Heart right ventricle (tissue), 16 donors: ENCODE data around the gene SPIN1. TPM values are rescaled to one million over a fixed set of nuclear protein-coding genes. Genes with fewer than 3 reads are reported as not detected.
"Not testable (repeated sequence)": the region's sequence is repeated elsewhere in the genome, so short reads cannot be mapped to it uniquely, and the experiment has no call there.

Source experiments
- ATAC-seq, 8 donors: fragments of 200-7000 bp; cut with Tn5 transposase; one replicate each; pipeline ENCODE4 v1.9.1; 2020; ENCODE audit warnings: mild to moderate bottlenecking in 8 of 8, moderate library complexity in 8 of 8, moderate number of reproducible peaks in 1 of 8
- DNase-seq, 2 donors: peaks; one replicate each; pipeline ENCODE4 v3.0.0-alpha.2; 2020
- H3K27ac ChIP-seq, 10 donors: fragments of 200-600 bp; sonication (generic) in 2 of 10; one replicate each; pipeline versions ENCODE4 v1.5.0 to v1.8.0; 2020 to 2022; ENCODE audit warnings: mild to moderate bottlenecking in 3 of 10
- H3K27me3 ChIP-seq, 7 donors: fragments of 200-600 bp; one replicate each; pipeline ENCODE4 v1.8.0; 2021 to 2022; ENCODE audit warnings: mild to moderate bottlenecking in 2 of 7
- H3K36me3 ChIP-seq, 9 donors: fragments of 200-600 bp; sonication (generic) in 1 of 9; one replicate each; pipeline versions ENCODE4 v1.5.0 to v1.8.0; 2020 to 2022; ENCODE audit warnings: mild to moderate bottlenecking in 2 of 9
- H3K4me1 ChIP-seq, 9 donors: fragments of 200-600 bp; sonication (generic) in 1 of 9; one replicate each; pipeline versions ENCODE4 v1.5.0 to v1.8.0; 2020 to 2022; ENCODE audit warnings: mild to moderate bottlenecking in 4 of 9
- H3K4me3 ChIP-seq, 10 donors: fragments of 200-600 bp; sonication (generic) in 2 of 10; one replicate each; pipeline versions ENCODE4 v1.5.0 to v1.8.0; 2020 to 2022; ENCODE audit warnings: mild to moderate bottlenecking in 7 of 10, moderate library complexity in 2 of 10
- H3K9me3 ChIP-seq, 11 donors: fragments of 200-600 bp in 10 of 11; sonication (generic) in 2 of 11; one replicate each; pipeline versions ENCODE4 v1.5.0 to v1.8.0; 2013 to 2022; ENCODE audit warnings: mild to moderate bottlenecking in 2 of 11, control low read depth in 1 of 11, moderate library complexity in 1 of 11
- CTCF ChIP-seq, 9 donors: fragments of 200-600 bp; sonication (generic) in 2 of 9; IDR thresholded peaks; one replicate each; pipeline versions ENCODE4 v1.5.0 to v1.8.0; 2021 to 2022; ENCODE audit warnings: antibody characterized with exemption in 9 of 9, mild to moderate bottlenecking in 5 of 9, moderate library complexity in 1 of 9
- WGBS, 2 donors: extraction: QIAGEN DNeasy Blood & Tissue Kit; methylation state at CpG; one replicate each; pipeline ENCODE4 v1.1.7; 2013; ENCODE audit warnings: inconsistent platforms in 1 of 2; 5-methylcytosine and 5-hydroxymethylcytosine counted together
- intact Hi-C, 10 donors: fragments of 100-400 bp; cut with DNase I; formaldehyde crosslinking; loops; one replicate each; pipeline versions ENCODE4 v1.11.1 to v1.14.2; 2022
- polyA plus RNA-seq, 2 donors: library from polyadenylated mRNA; stranded (reverse); fragments of 200-250 nt; gene quantifications; one replicate each; pipeline ENCODE4 v1.2.3, GENCODE V29; 2013
- total RNA-seq, 10 donors: library from RNA; stranded (reverse); fragmentation: NEBNext Ultra II Directional in 3 of 10; extraction: Animal tissue kit (Norgen Biotek cat#: 25700) in 3 of 10; gene quantifications; one replicate each; pipeline versions ENCODE4 v1.2.1 to v1.2.4, GENCODE V29; 2021 to 2023
- donor health status: Arrhythmogenic right ventricular cardiomyopathy.
- donor health status: ischemic (EF 13 %, LVEDD 7.1; RV severe dilation, severe dysfunction).
- donor health status: healthy with polysubstance abuse.
- donor health status: DM: no; HTN: yes; CAD: no.
- donor health status: DM: no; HTN: no; CAD: no.
- donor health status: ischemic (EF 25% LVEDD 6.9; RV normal size, moderate dysfunction).
- donor health status: ischemic (EF 25% LVEDD 5.7; RV mildly dilated, moderate dysfunction).
- donor health status: healthy.
- donor health status: DM: yes; HTN: yes; CAD: no.
- donor health status: Ischemic cardiomyopathy.
- donor health status: ischemic (EF 35%, LVEDD 5.7; RV mildly dilated, moderate dysfunction).
- donor health status: nonischemic (EF 11% LVEDD 7.7; RV severe dilation, severe dysfunction).
- donor health status: DM: yes; HTN: yes; CAD: no.
- donor health status: PGD.
- donor health status: ischemic (EF 29% LVEDD 5.4; RV normal size, mild dysfunction).
- donor health status: nonischemic (EF 23%, LVEDD 6.1; RV moderate dilation, normal function).

The SPIN1 gene
- total and polyA plus RNA-seq, 12 donors: 14.9 to 65.0 (median 50.3) TPM

- Histone ChIP-seq H3K4me1 (peaks cover 0 to 14% (median 7%) of the 10 kb centered on the region in 9 donors), H3K36me3 (no peaks in the 10 kb centered on the region), H3K4me3 (no peak overlapping the region), H3K27ac (no peak overlapping the region), H3K27me3 (no peaks in the 10 kb centered on the region), H3K9me3 (no peaks in the 10 kb centered on the region)
- ATAC-seq: no peak
- intact Hi-C loops: loop anchor here in 5 of 10 donors (5.0 to 10.0 kb wide), 6 partner anchors 62 to 278 kb away; no protein-coding TSS in a partner anchor
- DNase-seq: no peak
- WGBS, 2 donors: 96% methylated on average over 3 of the region's 3 CpGs
- no peak for TF ChIP-seq CTCF (IDR thresholded peaks at IDR 0.05)
Measured at GRCh38 chr9:88383176-88383575, 5.1 kb upstream of the SPIN1 start.

GRCh38 chr9:88386137-88386536 lies 2.1 kb upstream of the SPIN1 start:
- not testable (repeated sequence) for H3K4me3 ChIP-seq, H3K36me3 ChIP-seq, H3K9me3 ChIP-seq, DNase-seq, H3K27ac ChIP-seq, H3K27me3 ChIP-seq, ATAC-seq
- WGBS, 2 donors: 92 to 98% methylated on average over 4 of the region's 4 CpGs
- peaks cover 2 to 33% (median 16%) of the 10 kb centered on the region in 9 donors for H3K4me1 ChIP-seq
- intact Hi-C loops: loop anchor here in 5 of 10 donors (5.0 to 10.0 kb wide), 6 partner anchors 59 to 281 kb away; no protein-coding TSS in a partner anchor

GRCh38 chr9:88387036-88387551 lies 1.1 kb upstream of the SPIN1 start:
- H3K36me3 ChIP-seq: no peaks in the 10 kb centered on the region
- intact Hi-C loops: loop anchor here in 5 of 10 donors (5.0 to 10.0 kb wide), 6 partner anchors 58 to 282 kb away; no protein-coding TSS in a partner anchor
- no peaks in the 10 kb centered on the region for H3K9me3 ChIP-seq
- H3K4me1 ChIP-seq: peaks cover 2 to 43% (median 17%) of the 10 kb centered on the region in 9 donors
- ATAC-seq: peak in 6 of 8 donors; percentile 13 to 60 (median 41)
- no peaks in the 10 kb centered on the region for H3K27me3 ChIP-seq
- peak; percentile 15 to 26 for DNase-seq
- peak overlapping the region; percentile 48 to 97 (median 90) for H3K4me3 ChIP-seq
- WGBS, 2 donors: 24 to 32% methylated on average over 14 of the region's 14 CpGs
- peak overlapping the region; percentile 3 to 95 (median 92) for H3K27ac ChIP-seq
- no peak for TF ChIP-seq CTCF (IDR thresholded peaks at IDR 0.05)

GRCh38 chr9:88387552-88388202 lies 567 bp upstream of the SPIN1 start:
- Histone ChIP-seq H3K4me1 (peaks cover 2 to 47% (median 17%) of the 10 kb centered on the region in 9 donors), H3K4me3 (peak overlapping the region; percentile 48 to 97 (median 90)), H3K9me3 (no peaks in the 10 kb centered on the region), H3K27ac (peak overlapping the region; percentile 3 to 95 (median 92)), H3K36me3 (no peaks in the 10 kb centered on the region), H3K27me3 (no peaks in the 10 kb centered on the region)
- ATAC-seq: peak; percentile 41 to 80 (median 74)
- peak; percentile 33 to 52 for DNase-seq
- 1% methylated on average over 40 of the region's 40 CpGs for WGBS, 2 donors
- no peak for TF ChIP-seq CTCF (IDR thresholded peaks at IDR 0.05)
- intact Hi-C loops: loop anchor here in 5 of 10 donors (2.0 to 10.0 kb wide), 7 partner anchors 57 to 283 kb away; no protein-coding TSS in a partner anchor
